Stomach (tissue), 9 donors: ENCODE results near the gene DOP1B. TPM values are rescaled to one million over a fixed set of nuclear protein-coding genes. Genes with fewer than 3 reads are reported as not detected.

Source experiments
- DNase-seq, 2 donors: peaks; one replicate each; pipeline versions ENCODE4 v3.0.0 to v3.0.0-alpha.2; 2013 to 2019
- H3K27ac ChIP-seq, 5 donors: fragments of 200-600 bp in 4 of 5; sonication (generic) in 4 of 5; one replicate each; pipeline ENCODE4 v1.5.1; 2013 to 2019; ENCODE audit warnings: mild to moderate bottlenecking in 1 of 5, moderate library complexity in 1 of 5
- H3K27me3 ChIP-seq, 3 donors: fragments of 200-600 bp; sonication (generic); one replicate each; pipeline ENCODE4 v1.5.1; 2017 to 2019; ENCODE audit warnings: mixed run types in 1 of 3
- H3K36me3 ChIP-seq, 4 donors: fragments of 200-600 bp; sonication (generic); 1 replicate in 3 of 4; 2 replicates in 1 of 4; pipeline ENCODE4 v1.5.1; 2016 to 2019
- H3K4me1 ChIP-seq, 4 donors: fragments of 200-600 bp; sonication (generic); one replicate each; pipeline ENCODE4 v1.5.1; 2016 to 2019
- H3K4me3 ChIP-seq, 4 donors: fragments of 200-600 bp; sonication (generic) in 3 of 4; one replicate each; pipeline ENCODE4 v1.5.1; 2016 to 2019; ENCODE audit warnings: mild to moderate bottlenecking in 1 of 4
- H3K9me3 ChIP-seq, 4 donors: fragments of 200-600 bp; sonication (generic); one replicate each; pipeline ENCODE4 v1.5.1; 2016 to 2019
- CTCF ChIP-seq, 7 experiments: fragments of 450-650 bp in 4 of 7; fragments of 200-600 bp in 3 of 7; sonication (generic) in 3 of 7; IDR thresholded peaks; one replicate each; pipeline ENCODE4 v1.5.1; 2016 to 2019; ENCODE audit warnings: antibody characterized with exemption in 7 of 7, control low read depth in 2 of 7, mild to moderate bottlenecking in 1 of 7
- EP300 ChIP-seq: sonication (generic); formaldehyde crosslinking; IDR thresholded peaks from one replicate; pipeline ENCODE4 v1.6.1; 2017; ENCODE audit warnings: antibody characterized with exemption
- POLR2A ChIP-seq, 4 donors: fragments of 450-650 bp; IDR thresholded peaks; one replicate each; pipeline ENCODE4 v1.6.1; 2016; ENCODE audit warnings: antibody characterized with exemption in 4 of 4, control low read depth in 2 of 4, mild to moderate bottlenecking in 1 of 4, moderate library complexity in 1 of 4
- POLR2AphosphoS5 ChIP-seq, 3 donors: sonication (generic); formaldehyde crosslinking; IDR thresholded peaks; one replicate each; pipeline ENCODE4 v1.6.1; 2016; ENCODE audit warnings: antibody characterized with exemption in 3 of 3
- WGBS, 5 donors: extraction: QIAGEN DNeasy Blood & Tissue Kit in 3 of 5; methylation state at CpG; one replicate each; pipeline versions ENCODE4 v1.1.5 to v1.1.7; 2013 to 2018; 5-methylcytosine and 5-hydroxymethylcytosine counted together
- intact Hi-C: fragments of 100-400 bp; cut with DNase I; formaldehyde crosslinking; loops from one replicate; pipeline ENCODE4 v1.15.1; 2023; ENCODE audit warnings: low total_unique reads
- polyA plus RNA-seq, 3 donors: library from polyadenylated mRNA; stranded (reverse); fragments of 200-250 nt; gene quantifications; one replicate each; pipeline ENCODE4 v1.2.3, GENCODE V29; 2013
- total RNA-seq, 5 donors: library from RNA; depleted of rRNA; stranded (reverse); fragments of >200 nt; gene quantifications; one replicate each; pipeline versions ENCODE4 v1.1.0 to v1.2.3, GENCODE V29; 2014 to 2016
- donor health status: healthy with polysubstance abuse.
- donor health status: Bipolar disorder and iron deficiency.
- donor health status: healthy.

The DOP1B gene
- total and polyA plus RNA-seq, 8 donors, result 4.1 to 63.2 (median 35.0) TPM

DNA sequence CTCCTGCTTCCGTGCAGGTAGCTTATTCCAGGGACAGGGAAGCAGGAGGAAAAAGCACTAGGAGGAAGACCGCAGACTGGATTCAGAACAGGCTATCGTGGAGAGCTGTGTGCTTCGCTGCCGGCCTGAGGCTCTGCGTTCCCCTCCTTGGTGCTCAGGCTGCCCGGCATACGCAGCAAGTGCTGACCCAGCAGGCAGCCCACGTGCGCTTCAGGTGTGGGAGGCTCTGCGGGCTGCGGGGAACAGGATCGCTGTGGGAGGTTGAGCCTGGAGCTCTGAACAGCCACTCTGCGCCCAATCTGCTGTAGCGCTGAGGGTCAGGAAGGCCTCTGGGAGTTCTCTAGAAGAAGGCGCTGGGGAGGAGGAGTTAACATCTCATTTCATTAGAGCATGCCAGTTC lies 27.9 kb downstream of the DOP1B start:
- TF ChIP-seq POLR2A (IDR thresholded peaks at IDR 0.05), result no peak
- no peak for TF ChIP-seq EP300
- no peak for TF ChIP-seq CTCF (IDR thresholded peaks at IDR 0.05)
- no peak for TF ChIP-seq POLR2AphosphoS5 (IDR thresholded peaks at IDR 0.05)
- no peaks in the 10 kb centered on the region for H3K9me3 ChIP-seq
- DNase-seq, result no peak

DNA sequence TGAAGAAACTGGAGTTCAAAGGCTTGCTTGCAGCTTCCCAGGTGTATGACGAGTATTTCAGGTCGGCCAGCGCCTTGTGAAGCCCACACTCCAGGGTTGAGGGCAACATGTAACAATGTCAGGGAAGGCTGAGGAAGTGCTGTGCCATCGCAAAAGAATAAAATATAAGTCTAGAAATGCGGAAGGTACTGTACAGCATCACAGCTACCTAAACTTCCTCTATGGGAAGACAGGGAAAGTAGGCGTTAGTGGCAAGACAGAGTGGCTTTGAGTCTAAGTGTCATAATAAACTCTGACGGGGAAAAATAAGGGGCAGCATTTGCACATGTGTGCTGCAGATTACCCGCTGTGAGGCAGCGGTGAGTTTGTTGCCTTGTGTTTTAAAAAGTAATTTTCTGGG lies 28.9 kb downstream of the DOP1B start:
- DNase-seq, result no peak
- intact Hi-C loops, result no loop called here

More for the DNA sequence above, 27.9 kb downstream of the DOP1B start:
- Histone ChIP-seq H3K4me3 (no peak overlapping the region), H3K4me1 (peaks cover 13 to 47% (median 34%) of the 10 kb centered on the region in 4 donors), H3K27ac (no peak overlapping the region), H3K36me3 (peaks cover 6 to 17% (median 12%) of the 10 kb centered on the region in 4 donors), H3K27me3 (no peaks in the 10 kb centered on the region)
- 90 to 93% (median 92%) methylated on average over 16 of the region's 16 CpGs for WGBS, 5 donors
- intact Hi-C loops, result no loop called here

DNA sequence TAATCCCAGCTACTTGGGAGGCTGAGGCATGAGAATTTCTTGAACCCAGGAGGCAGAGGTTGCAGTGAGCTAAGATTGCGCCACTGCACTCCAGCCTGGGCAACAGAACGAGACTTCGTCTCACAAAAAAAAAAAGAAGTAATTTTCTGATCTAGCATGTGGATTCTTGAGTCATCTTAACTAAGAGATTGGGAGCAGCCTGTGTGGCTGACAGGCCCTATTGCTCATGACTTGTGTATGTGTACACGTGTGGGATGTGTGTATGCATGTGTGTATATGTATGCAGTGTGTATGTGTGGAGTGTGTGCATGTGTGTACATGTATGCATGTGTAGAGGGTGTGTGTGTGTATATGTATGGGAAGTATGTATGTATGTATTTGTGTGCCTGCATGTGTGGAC lies 29.5 kb downstream of the DOP1B start:
- Histone ChIP-seq H3K9me3 (no peaks in the 10 kb centered on the region), H3K27ac (peak overlapping the region in 1 of 5 donors; percentile 74), H3K27me3 (no peaks in the 10 kb centered on the region), H3K4me3 (no peak overlapping the region), H3K4me1 (peaks cover 19 to 52% (median 40%) of the 10 kb centered on the region in 4 donors), H3K36me3 (peaks cover 6 to 17% (median 12%) of the 10 kb centered on the region in 4 donors)
- intact Hi-C loops, result no loop called here
- no peak for DNase-seq
- no peak for TF ChIP-seq CTCF (IDR thresholded peaks at IDR 0.05)
- no peak for TF ChIP-seq POLR2A (IDR thresholded peaks at IDR 0.05)
- TF ChIP-seq POLR2AphosphoS5 (IDR thresholded peaks at IDR 0.05), result no peak
- TF ChIP-seq EP300, result no peak
- WGBS, 5 donors, result 79 to 92% (median 91%) methylated on average over 4 of the region's 4 CpGs

More for the DNA sequence above, 28.9 kb downstream of the DOP1B start:
- H3K27me3 ChIP-seq, result no peaks in the 10 kb centered on the region
- H3K36me3 ChIP-seq, result peaks cover 6 to 17% (median 12%) of the 10 kb centered on the region in 4 donors
- no peaks in the 10 kb centered on the region for H3K9me3 ChIP-seq
- no peak overlapping the region for H3K27ac ChIP-seq
- no peak for TF ChIP-seq EP300
- TF ChIP-seq POLR2A (IDR thresholded peaks at IDR 0.05), result no peak
- no peak for TF ChIP-seq POLR2AphosphoS5 (IDR thresholded peaks at IDR 0.05)
- TF ChIP-seq CTCF (IDR thresholded peaks at IDR 0.05), result no peak
- 87 to 97% (median 93%) methylated on average over 9 of the region's 9 CpGs for WGBS, 5 donors
- no peak overlapping the region for H3K4me3 ChIP-seq
- peaks cover 13 to 50% (median 39%) of the 10 kb centered on the region in 4 donors for H3K4me1 ChIP-seq

DNA sequence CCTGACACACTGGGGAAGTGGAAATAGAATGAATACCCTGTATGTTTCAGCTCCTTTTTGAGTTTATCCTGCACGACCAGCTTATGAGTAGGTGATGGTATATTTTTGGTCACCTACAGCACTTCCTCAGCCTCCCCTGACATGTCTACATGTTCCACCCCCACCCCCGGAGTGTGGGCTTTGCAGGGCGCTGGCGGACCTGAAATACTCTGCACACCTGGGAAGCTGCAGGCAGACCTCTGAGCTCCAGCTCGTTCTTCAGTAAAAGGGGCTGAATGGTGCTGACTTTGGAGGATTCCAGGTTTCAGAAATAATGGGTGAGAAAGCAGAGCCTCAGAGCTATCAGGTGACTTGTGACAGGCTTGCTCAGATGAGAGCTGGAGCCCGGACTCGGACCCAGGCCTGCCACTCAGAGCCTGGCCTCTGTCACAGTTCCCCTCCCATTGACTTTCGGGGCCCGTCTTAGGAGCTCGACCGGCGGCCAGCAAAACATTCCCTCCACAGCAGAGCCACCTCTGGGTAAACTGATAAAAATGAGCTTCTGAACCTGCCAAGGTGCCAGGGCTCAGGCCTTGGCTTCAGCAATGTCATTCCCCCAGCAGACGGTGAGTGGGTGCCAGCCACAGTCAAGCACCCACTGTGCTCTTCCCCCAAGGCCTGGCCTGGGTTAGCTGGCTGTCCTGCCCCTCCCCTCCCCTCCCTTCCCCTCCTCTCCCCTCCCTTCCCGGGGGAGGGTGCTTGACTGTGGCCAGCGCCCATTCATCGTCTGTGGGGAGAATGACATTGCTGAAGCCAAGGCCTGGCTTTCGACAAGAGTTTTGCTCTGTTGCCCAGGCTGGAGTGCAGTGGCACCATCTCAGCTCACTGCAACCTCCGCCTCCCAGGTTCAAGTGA lies 30.1 kb downstream of the DOP1B start:
- DNase-seq, result no peak

More for the DNA sequence above, 30.1 kb downstream of the DOP1B start:
- peak overlapping the region; percentile 48 to 77 (median 65) for H3K27ac ChIP-seq
- no peaks in the 10 kb centered on the region for H3K9me3 ChIP-seq
- peaks cover 19 to 52% (median 37%) of the 10 kb centered on the region in 4 donors for H3K4me1 ChIP-seq
- intact Hi-C loops, result no loop called here
- TF ChIP-seq POLR2A (IDR thresholded peaks at IDR 0.05), result no peak
- no peak for TF ChIP-seq EP300
- TF ChIP-seq POLR2AphosphoS5 (IDR thresholded peaks at IDR 0.05), result no peak
- no peak for TF ChIP-seq CTCF (IDR thresholded peaks at IDR 0.05)
- no peaks in the 10 kb centered on the region for H3K27me3 ChIP-seq
- no peak overlapping the region for H3K4me3 ChIP-seq
- peaks cover 6 to 17% (median 12%) of the 10 kb centered on the region in 4 donors for H3K36me3 ChIP-seq
- WGBS, 5 donors, result 40 to 57% (median 51%) methylated on average over 11 to 18 of the region's 18 CpGs
